Liver (tissue), 9 donors: ENCODE measurements around the gene TMEM270. TPM values are rescaled to one million over a fixed set of nuclear protein-coding genes. Genes with fewer than 3 reads are reported as not detected.

Experiments used
- DNase-seq: peaks from one replicate; pipeline ENCODE4 v3.0.0-alpha.2; 2017; ENCODE audit warnings: low spot score
- H3K27ac ChIP-seq, 2 donors: one replicate each; pipeline ENCODE4 v1.7.0; 2013; ENCODE audit warnings: inconsistent platforms in 2 of 2, low read length in 2 of 2, control low read depth in 1 of 2, low read depth in 1 of 2, mild to moderate bottlenecking in 1 of 2
- H3K27me3 ChIP-seq, 4 donors: one replicate each; pipeline versions ENCODE4 v1.6.1 to v1.7.0; 2013; ENCODE audit warnings: low read length in 3 of 4, inconsistent platforms in 1 of 4, mild to moderate bottlenecking in 1 of 4, moderate library complexity in 1 of 4; ENCODE audit not compliant: control insufficient read depth in 4 of 4, insufficient read depth in 4 of 4
- H3K36me3 ChIP-seq, 4 donors: one replicate each; pipeline versions ENCODE4 v1.6.1 to v1.7.0; 2013; ENCODE audit warnings: low read length in 3 of 4, mild to moderate bottlenecking in 3 of 4, low read depth in 1 of 4, moderate library complexity in 1 of 4; ENCODE audit not compliant: control insufficient read depth in 4 of 4, insufficient read depth in 3 of 4
- H3K4me1 ChIP-seq, 4 donors: one replicate each; pipeline versions ENCODE4 v1.6.1 to v1.7.0; 2013; ENCODE audit warnings: low read length in 3 of 4, mild to moderate bottlenecking in 3 of 4, moderate library complexity in 1 of 4; ENCODE audit not compliant: control insufficient read depth in 4 of 4, insufficient read depth in 4 of 4
- H3K4me3 ChIP-seq, 3 donors: one replicate each; pipeline versions ENCODE4 v1.6.1 to v1.7.0; 2013; ENCODE audit warnings: low read length in 3 of 3, control low read depth in 1 of 3, low read depth in 1 of 3, mild to moderate bottlenecking in 1 of 3
- H3K9ac ChIP-seq, 2 donors: one replicate each; pipeline ENCODE4 v1.7.0; 2013; ENCODE audit warnings: low read length in 2 of 2, mild to moderate bottlenecking in 2 of 2, moderate library complexity in 2 of 2, control low read depth in 1 of 2, low read depth in 1 of 2
- H3K9me3 ChIP-seq, 4 donors: one replicate each; pipeline versions ENCODE4 v1.6.1 to v1.7.0; 2013; ENCODE audit warnings: low read length in 3 of 4; ENCODE audit not compliant: control insufficient read depth in 4 of 4
- ATF3 ChIP-seq: IDR thresholded peaks from 2 replicates; pipeline ENCODE4 v1.6.1; 2016; ENCODE audit warnings: antibody characterized with exemption
- CTCF ChIP-seq: fragments of 150-350 bp; IDR thresholded peaks from 2 replicates; pipeline ENCODE4 v1.5.1; 2017; ENCODE audit warnings: improper control_type of control experiment, low read depth, low read length; ENCODE audit not compliant: missing input control
- EGR1 ChIP-seq, 2 donors: IDR thresholded peaks; 2 replicates each; pipeline ENCODE4 v1.6.1; 2016 to 2018; ENCODE audit warnings: antibody characterized with exemption in 2 of 2, low read depth in 2 of 2
- FOXA1 ChIP-seq: IDR thresholded peaks from 2 replicates; pipeline ENCODE4 v1.6.1; 2016; ENCODE audit warnings: antibody characterized with exemption
- FOXA2 ChIP-seq: IDR thresholded peaks from 2 replicates; pipeline ENCODE4 v1.6.1; 2016; ENCODE audit warnings: antibody characterized with exemption
- GABPA ChIP-seq, 2 donors: IDR thresholded peaks in 1 of 2; conservative IDR thresholded peaks in 1 of 2; 2 replicates each; pipeline ENCODE4 v1.6.1; 2016; ENCODE audit warnings: antibody characterized with exemption in 2 of 2, mild to moderate bottlenecking in 1 of 2, moderate library complexity in 1 of 2
- HNF4A ChIP-seq, 2 donors: conservative IDR thresholded peaks; 2 replicates each; pipeline ENCODE4 v1.6.1; 2016; ENCODE audit warnings: antibody characterized with exemption in 2 of 2, mild to moderate bottlenecking in 2 of 2
- HNF4G ChIP-seq: IDR thresholded peaks from 2 replicates; pipeline ENCODE4 v1.6.1; 2016; ENCODE audit warnings: antibody characterized with exemption
- JUND ChIP-seq, 2 donors: IDR thresholded peaks; 2 replicates each; pipeline ENCODE4 v1.6.1; 2016; ENCODE audit warnings: antibody characterized with exemption in 2 of 2
- MAX ChIP-seq: IDR thresholded peaks from 2 replicates; pipeline ENCODE4 v1.6.1; 2016; ENCODE audit warnings: antibody characterized with exemption
- NR2F2 ChIP-seq: IDR thresholded peaks from 2 replicates; pipeline ENCODE4 v1.6.1; 2016; ENCODE audit warnings: antibody characterized with exemption
- REST ChIP-seq: IDR thresholded peaks from 2 replicates; pipeline ENCODE4 v1.6.1; 2016; ENCODE audit warnings: antibody characterized with exemption, mild to moderate bottlenecking
- RXRA ChIP-seq, 2 donors: IDR thresholded peaks; 2 replicates each; pipeline ENCODE4 v1.6.1; 2017 to 2018; ENCODE audit warnings: antibody characterized with exemption in 2 of 2, mild to moderate bottlenecking in 1 of 2
- SP1 ChIP-seq: IDR thresholded peaks from 2 replicates; pipeline ENCODE4 v1.6.1; 2018; ENCODE audit warnings: antibody characterized with exemption, mild to moderate bottlenecking
- TAF1 ChIP-seq: conservative IDR thresholded peaks from 2 replicates; pipeline ENCODE4 v1.6.1; 2016; ENCODE audit warnings: antibody characterized with exemption, mild to moderate bottlenecking
- YY1 ChIP-seq: IDR thresholded peaks from 2 replicates; pipeline ENCODE4 v1.6.1; 2016; ENCODE audit warnings: antibody characterized with exemption, mild to moderate bottlenecking
- ZBTB33 ChIP-seq: IDR thresholded peaks from 2 replicates; pipeline ENCODE4 v1.6.1; 2016; ENCODE audit warnings: antibody characterized with exemption
- WGBS: extraction: QIAGEN DNeasy Blood & Tissue Kit; methylation state at CpG from one replicate; pipeline ENCODE4 v1.1.7; 2013; 5-methylcytosine and 5-hydroxymethylcytosine counted together
- polyA plus RNA-seq, 2 donors: library from polyadenylated mRNA; stranded (reverse) in 1 of 2; unstranded in 1 of 2; fragments of 200-250 nt in 1 of 2; fragments of >200 nt in 1 of 2; fragmentation: Nextera tagmentation in 1 of 2; extraction: Ambion mirVana in 1 of 2; gene quantifications; one replicate each; pipeline versions ENCODE4 v1.2.1 to v1.2.3, GENCODE V29; 2013 to 2015
- total RNA-seq, 2 donors: library from RNA; depleted of rRNA; stranded (reverse); fragments of >200 nt; gene quantifications; one replicate each; pipeline ENCODE4 v1.2.3, GENCODE V29; 2014
- donor health status: healthy.
- donor health status: healthy.
- donor health status: healthy.
- donor health status: healthy.
- donor health status: healthy.

The TMEM270 gene
- total and polyA plus RNA-seq, 4 donors, result 0.09 TPM; not detected in 3

GRCh38 chr7:73885975-73886798 lies 25.2 kb downstream of the TMEM270 start:
- H3K36me3 ChIP-seq, result no peaks in the 10 kb centered on the region
- H3K4me3 ChIP-seq, result no peak overlapping the region
- no peak for TF ChIP-seq FOXA2
- no peak for TF ChIP-seq YY1
- no peak for TF ChIP-seq NR2F2
- TF ChIP-seq SP1, result no peak
- TF ChIP-seq CTCF, result no peak
- TF ChIP-seq RXRA (IDR thresholded peaks at IDR 0.05), result no peak
- no peak for TF ChIP-seq MAX
- TF ChIP-seq TAF1, result no peak
- TF ChIP-seq GABPA (IDR thresholded peaks at IDR 0.05 in 1 of 2, conservative IDR thresholded peaks at IDR 0.05 in 1 of 2), result no peak
- TF ChIP-seq JUND (IDR thresholded peaks at IDR 0.05), result no peak
- TF ChIP-seq REST, result no peak
- TF ChIP-seq FOXA1, result no peak
- no peak for TF ChIP-seq HNF4G
- TF ChIP-seq ZBTB33, result no peak
- TF ChIP-seq ATF3, result no peak
- no peak for TF ChIP-seq EGR1 (IDR thresholded peaks at IDR 0.05; ENCODE audit: low read depth in 2 of 2)
- no peak for TF ChIP-seq HNF4A (conservative IDR thresholded peaks at IDR 0.05)
- DNase-seq, result peak; percentile 66
- H3K9me3 ChIP-seq, result no peaks in the 10 kb centered on the region
- peaks cover under 1 to 5% (median 3%) of the 10 kb centered on the region in 4 donors for H3K4me1 ChIP-seq
- H3K27me3 ChIP-seq, result no peaks in the 10 kb centered on the region
- no peak overlapping the region for H3K9ac ChIP-seq
- peak overlapping the region in 1 of 2 donors; percentile 35 for H3K27ac ChIP-seq
- 67% methylated on average over 25 of the region's 25 CpGs for WGBS
